Measurements from ENCODE around the gene ARHGEF26.

Gene ARHGEF26

DNA sequence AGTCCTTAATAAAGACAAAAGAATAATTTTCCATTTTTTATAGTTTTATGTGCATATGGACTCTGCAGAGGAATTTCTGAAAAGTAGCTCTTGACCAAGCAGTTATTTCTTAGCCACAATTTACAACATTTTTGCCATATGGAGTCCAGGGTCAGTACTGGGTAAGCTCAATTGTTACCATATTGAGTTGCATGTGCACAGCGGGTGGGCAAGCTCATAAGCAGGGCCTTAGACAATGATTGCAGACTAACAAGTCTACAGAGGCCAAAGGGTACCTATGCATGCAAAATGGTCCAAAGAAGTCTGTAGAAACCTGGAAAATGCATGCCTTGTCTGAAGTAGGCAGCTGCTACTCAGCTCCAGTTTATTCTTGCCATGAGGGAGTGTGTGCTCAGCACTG is 19.0 kb upstream of the ARHGEF26 start (continued):
- TF ChIP-seq, protein P1, sequence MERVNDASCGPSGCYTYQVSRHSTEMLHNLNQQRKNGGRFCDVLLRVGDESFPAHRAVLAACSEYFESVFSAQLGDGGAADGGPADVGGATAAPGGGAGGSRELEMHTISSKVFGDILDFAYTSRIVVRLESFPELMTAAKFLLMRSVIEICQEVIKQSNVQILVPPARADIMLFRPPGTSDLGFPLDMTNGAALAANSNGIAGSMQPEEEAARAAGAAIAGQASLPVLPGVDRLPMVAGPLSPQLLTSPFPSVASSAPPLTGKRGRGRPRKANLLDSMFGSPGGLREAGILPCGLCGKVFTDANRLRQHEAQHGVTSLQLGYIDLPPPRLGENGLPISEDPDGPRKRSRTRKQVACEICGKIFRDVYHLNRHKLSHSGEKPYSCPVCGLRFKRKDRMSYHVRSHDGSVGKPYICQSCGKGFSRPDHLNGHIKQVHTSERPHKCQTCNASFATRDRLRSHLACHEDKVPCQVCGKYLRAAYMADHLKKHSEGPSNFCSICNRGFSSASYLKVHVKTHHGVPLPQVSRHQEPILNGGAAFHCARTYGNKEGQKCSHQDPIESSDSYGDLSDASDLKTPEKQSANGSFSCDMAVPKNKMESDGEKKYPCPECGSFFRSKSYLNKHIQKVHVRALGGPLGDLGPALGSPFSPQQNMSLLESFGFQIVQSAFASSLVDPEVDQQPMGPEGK (CRISPR knock-in tag; IDR thresholded peaks at IDR 0.05; ENCODE audit: borderline replicate concordance), result no peak
- no peak for TF ChIP-seq BACH2 (CRISPR knock-in tag; IDR thresholded peaks at IDR 0.05; ENCODE audit: borderline replicate concordance)
- TF ChIP-seq POU6F1 (CRISPR knock-in tag; IDR thresholded peaks at IDR 0.05; ENCODE audit: borderline replicate concordance, low read depth), result no peak
- TF ChIP-seq, protein P2, sequence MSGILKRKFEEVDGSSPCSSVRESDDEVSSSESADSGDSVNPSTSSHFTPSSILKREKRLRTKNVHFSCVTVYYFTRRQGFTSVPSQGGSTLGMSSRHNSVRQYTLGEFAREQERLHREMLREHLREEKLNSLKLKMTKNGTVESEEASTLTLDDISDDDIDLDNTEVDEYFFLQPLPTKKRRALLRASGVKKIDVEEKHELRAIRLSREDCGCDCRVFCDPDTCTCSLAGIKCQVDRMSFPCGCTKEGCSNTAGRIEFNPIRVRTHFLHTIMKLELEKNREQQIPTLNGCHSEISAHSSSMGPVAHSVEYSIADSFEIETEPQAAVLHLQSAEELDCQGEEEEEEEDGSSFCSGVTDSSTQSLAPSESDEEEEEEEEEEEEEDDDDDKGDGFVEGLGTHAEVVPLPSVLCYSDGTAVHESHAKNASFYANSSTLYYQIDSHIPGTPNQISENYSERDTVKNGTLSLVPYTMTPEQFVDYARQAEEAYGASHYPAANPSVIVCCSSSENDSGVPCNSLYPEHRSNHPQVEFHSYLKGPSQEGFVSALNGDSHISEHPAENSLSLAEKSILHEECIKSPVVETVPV (CRISPR knock-in tag; IDR thresholded peaks at IDR 0.05), result no peak
- TF ChIP-seq ZNF70 (CRISPR knock-in tag; IDR thresholded peaks at IDR 0.05), result no peak

GRCh38 chr3:154105218-154105975 is 15.8 kb upstream of the ARHGEF26 start:
- ATAC-seq, result no peak
- TF ChIP-seq RARB (CRISPR knock-in tag; IDR thresholded peaks at IDR 0.05) (no peak), ZNF8 (CRISPR knock-in tag; IDR thresholded peaks at IDR 0.05) (no peak), PPARA (CRISPR knock-in tag; IDR thresholded peaks at IDR 0.05; ENCODE audit: borderline replicate concordance) (no peak), ARNTL (CRISPR knock-in tag; IDR thresholded peaks at IDR 0.05; ENCODE audit: borderline replicate concordance, low read depth) (no peak), ZNF70 (CRISPR knock-in tag; IDR thresholded peaks at IDR 0.05) (no peak), ESRRG (CRISPR knock-in tag; IDR thresholded peaks at IDR 0.05) (no peak)
- TF ChIP-seq, protein P3, sequence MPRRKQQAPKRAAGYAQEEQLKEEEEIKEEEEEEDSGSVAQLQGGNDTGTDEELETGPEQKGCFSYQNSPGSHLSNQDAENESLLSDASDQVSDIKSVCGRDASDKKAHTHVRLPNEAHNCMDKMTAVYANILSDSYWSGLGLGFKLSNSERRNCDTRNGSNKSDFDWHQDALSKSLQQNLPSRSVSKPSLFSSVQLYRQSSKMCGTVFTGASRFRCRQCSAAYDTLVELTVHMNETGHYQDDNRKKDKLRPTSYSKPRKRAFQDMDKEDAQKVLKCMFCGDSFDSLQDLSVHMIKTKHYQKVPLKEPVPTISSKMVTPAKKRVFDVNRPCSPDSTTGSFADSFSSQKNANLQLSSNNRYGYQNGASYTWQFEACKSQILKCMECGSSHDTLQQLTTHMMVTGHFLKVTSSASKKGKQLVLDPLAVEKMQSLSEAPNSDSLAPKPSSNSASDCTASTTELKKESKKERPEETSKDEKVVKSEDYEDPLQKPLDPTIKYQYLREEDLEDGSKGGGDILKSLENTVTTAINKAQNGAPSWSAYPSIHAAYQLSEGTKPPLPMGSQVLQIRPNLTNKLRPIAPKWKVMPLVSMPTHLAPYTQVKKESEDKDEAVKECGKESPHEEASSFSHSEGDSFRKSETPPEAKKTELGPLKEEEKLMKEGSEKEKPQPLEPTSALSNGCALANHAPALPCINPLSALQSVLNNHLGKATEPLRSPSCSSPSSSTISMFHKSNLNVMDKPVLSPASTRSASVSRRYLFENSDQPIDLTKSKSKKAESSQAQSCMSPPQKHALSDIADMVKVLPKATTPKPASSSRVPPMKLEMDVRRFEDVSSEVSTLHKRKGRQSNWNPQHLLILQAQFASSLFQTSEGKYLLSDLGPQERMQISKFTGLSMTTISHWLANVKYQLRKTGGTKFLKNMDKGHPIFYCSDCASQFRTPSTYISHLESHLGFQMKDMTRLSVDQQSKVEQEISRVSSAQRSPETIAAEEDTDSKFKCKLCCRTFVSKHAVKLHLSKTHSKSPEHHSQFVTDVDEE (CRISPR knock-in tag; IDR thresholded peaks at IDR 0.05), result no peak
- TF ChIP-seq, protein P1 (CRISPR knock-in tag; IDR thresholded peaks at IDR 0.05; ENCODE audit: borderline replicate concordance), result no peak

DNA sequence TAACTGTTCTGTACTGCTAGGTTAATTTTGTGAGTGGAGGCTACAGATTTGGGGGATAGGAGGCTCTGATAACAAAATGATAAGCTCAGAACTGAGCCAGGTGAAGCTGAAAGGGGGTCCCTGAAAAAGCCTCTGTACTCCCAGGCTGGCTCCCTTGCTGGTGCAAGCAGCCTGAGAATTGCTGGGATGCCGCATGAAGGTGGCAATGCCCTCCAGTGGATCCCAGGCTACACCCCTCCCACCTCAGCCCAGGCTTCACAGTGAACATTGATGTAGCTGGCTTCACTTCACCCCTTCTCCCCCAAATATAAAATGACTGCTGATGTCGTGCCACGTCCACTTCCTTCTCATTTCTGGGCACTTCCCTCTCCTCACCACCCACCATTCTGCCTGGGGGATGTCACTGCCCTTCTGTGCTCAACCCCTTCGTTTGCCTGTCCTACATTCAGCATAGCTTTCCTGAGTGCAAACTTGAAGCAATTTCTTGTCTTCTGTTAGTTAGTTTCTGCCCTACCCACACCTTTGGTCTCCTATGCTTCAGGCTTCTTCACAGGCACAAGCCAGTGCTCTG is 9.7 kb upstream of the ARHGEF26 start:
- no peak for ATAC-seq
- TF ChIP-seq CSDC2 (CRISPR knock-in tag; IDR thresholded peaks at IDR 0.05) (no peak), GLIS3 (CRISPR knock-in tag; IDR thresholded peaks at IDR 0.05) (no peak), ARNTL (CRISPR knock-in tag; IDR thresholded peaks at IDR 0.05; ENCODE audit: borderline replicate concordance, low read depth) (no peak), POU6F1 (CRISPR knock-in tag; IDR thresholded peaks at IDR 0.05; ENCODE audit: borderline replicate concordance, low read depth) (no peak), OSR1 (CRISPR knock-in tag; IDR thresholded peaks at IDR 0.05) (no peak), ZFP30 (CRISPR knock-in tag; IDR thresholded peaks at IDR 0.05) (no peak)
- TF ChIP-seq, protein P3 (CRISPR knock-in tag; IDR thresholded peaks at IDR 0.05), result no peak
